PC-9 (cell line): Measurements from ENCODE around the gene UBXN6.

Experiments
- CTCF ChIP-seq: fragments of 200-600 bp; sonication (generic); conservative IDR thresholded peaks from 2 replicates; pipeline ENCODE4 v1.6.1; 2017; ENCODE audit warnings: mixed run types, antibody characterized with exemption, mild to moderate bottlenecking, moderate library complexity
- EZH2 ChIP-seq: fragments of 200-600 bp; sonication (generic); IDR thresholded peaks from 2 replicates; pipeline ENCODE4 v1.8.0; 2017; ENCODE audit warnings: antibody characterized with exemption, low read depth

- TF ChIP-seq CTCF (no peak), EZH2 (no peak)
Measured at GRCh38 chr19:4496304-4496703, 38.7 kb upstream of the UBXN6 start.
